BJ (cell line): ENCODE results near the gene TBX5. TPM values are rescaled to one million over a fixed set of nuclear protein-coding genes. Genes with fewer than 3 reads are reported as not detected.

Experiments used
- CTCF ChIA-PET: fragments of 350-600 bp; formaldehyde crosslinking; extraction: SDS; loops from one replicate; lab custom pipeline; 2021; ENCODE audit warnings: antibody characterized with exemption, inconsistent platforms; lab: Yijun Ruan, JAX
- POLR2A ChIA-PET: fragments of 300-600 bp; sonication (Branson Sonifier 250); formaldehyde crosslinking; extraction: SDS; loops from one replicate; lab custom pipeline; 2021; ENCODE audit warnings: antibody characterized with exemption; lab: Charles Lee
- DNase-seq: peaks from one replicate; pipeline ENCODE4 v3.0.0-alpha.2; 2011; ENCODE audit warnings: low read depth
- H3K27me3 ChIP-seq: 2 replicates; pipeline ENCODE4 v1.6.0; 2011; ENCODE audit warnings: low read length; ENCODE audit not compliant: control insufficient read depth, insufficient read depth
- H3K36me3 ChIP-seq: 2 replicates; pipeline ENCODE4 v1.5.1; 2011; ENCODE audit warnings: low read length; ENCODE audit not compliant: control insufficient read depth, insufficient read depth
- H3K4me3 ChIP-seq: 2 replicates; pipeline ENCODE4 v1.5.1; 2011; ENCODE audit warnings: low read depth, mild to moderate bottlenecking, control low read depth, low read length
- CTCF ChIP-seq: IDR thresholded peaks from 2 replicates; pipeline ENCODE4 v1.5.1; 2011; ENCODE audit warnings: low read depth, mild to moderate bottlenecking, control low read depth, inconsistent platforms, low read length, moderate library complexity; ENCODE audit not compliant: insufficient read depth
- polyA plus RNA-seq: library from polyadenylated mRNA; depleted of rRNA; stranded (reverse); fragments of >200 nt; gene quantifications from 2 replicates; pipeline ENCODE4 v1.2.3, GENCODE V29; 2011

TBX5 gene
- polyA plus RNA-seq, 1 experiment = 30.8 TPM

- TF ChIP-seq CTCF = no peak
- no peak for DNase-seq
- no peak overlapping the region for H3K4me3 ChIP-seq
- peaks cover 27% of the 10 kb centered on the region for H3K27me3 ChIP-seq
- POLR2A ChIA-PET = no interaction called here
- no peaks in the 10 kb centered on the region for H3K36me3 ChIP-seq
- CTCF ChIA-PET = no interaction called here
Measured at GRCh38 chr12:114447799-114448617, 42.1 kb upstream of the TBX5 start.

- no peaks in the 10 kb centered on the region for H3K36me3 ChIP-seq
- no peak overlapping the region for H3K4me3 ChIP-seq
- POLR2A ChIA-PET = no interaction called here
- CTCF ChIA-PET = no interaction called here
- DNase-seq = no peak
- TF ChIP-seq CTCF = no peak
- peaks cover 31% of the 10 kb centered on the region for H3K27me3 ChIP-seq
Measured at GRCh38 chr12:114447274-114447716, 41.4 kb upstream of the TBX5 start.

- no peak overlapping the region for H3K4me3 ChIP-seq
Measured at GRCh38 chr12:114445401-114446323, 39.7 kb upstream of the TBX5 start.

GRCh38 chr12:114444422-114445279 is 38.7 kb upstream of the TBX5 start:
- DNase-seq = no peak
- H3K4me3 ChIP-seq = no peak overlapping the region
- peaks cover 40% of the 10 kb centered on the region for H3K27me3 ChIP-seq
- POLR2A ChIA-PET = no interaction called here
- CTCF ChIA-PET = no interaction called here
- no peaks in the 10 kb centered on the region for H3K36me3 ChIP-seq
- TF ChIP-seq CTCF = no peak

More at GRCh38 chr12:114445401-114446323, 39.7 kb upstream of the TBX5 start:
- Histone ChIP-seq H3K27me3 (peaks cover 37% of the 10 kb centered on the region), H3K36me3 (no peaks in the 10 kb centered on the region)
- no peak for TF ChIP-seq CTCF
- no peak for DNase-seq
- CTCF ChIA-PET = interaction anchor here (0.7 to 1.4 kb wide), 2 partner anchors 14 to 30 kb away, joined by 3 read pairs; no protein-coding TSS in a partner anchor
- POLR2A ChIA-PET = interaction anchor here (0.7 kb wide), 1 partner anchor 21 kb away, joined by 3 read pairs; no protein-coding TSS in a partner anchor
